Esophagus muscularis mucosa (tissue), 4 donors: ENCODE data around the gene TMEM60. TPM values are rescaled to one million over a fixed set of nuclear protein-coding genes. Genes with fewer than 3 reads are reported as not detected.
"Not testable (repeated sequence)": the region's sequence is repeated elsewhere in the genome, so short reads cannot be mapped to it uniquely, and the experiment has no call there.

Source experiments
- DNase-seq: peaks from one replicate; pipeline ENCODE4 v3.0.0-alpha.2; 2017; ENCODE audit errors: extremely low spot score
- H3K27ac ChIP-seq, 4 donors: fragments of 200-600 bp; sonication (generic); replicated peaks in 1 of 4; 1 replicate in 3 of 4; 2 replicates in 1 of 4; pipeline ENCODE4 v1.5.1; 2016 to 2019; ENCODE audit warnings: mild to moderate bottlenecking in 1 of 4
- H3K27me3 ChIP-seq, 4 donors: fragments of 200-600 bp; sonication (generic); one replicate each; pipeline versions ENCODE4 v1.5.1 to v1.6.0; 2016 to 2019
- H3K36me3 ChIP-seq, 4 donors: fragments of 200-600 bp; sonication (generic); one replicate each; pipeline ENCODE4 v1.5.1; 2016 to 2019
- H3K4me1 ChIP-seq, 4 donors: fragments of 200-600 bp; sonication (generic); one replicate each; pipeline ENCODE4 v1.5.1; 2016 to 2019
- H3K4me3 ChIP-seq, 4 donors: fragments of 200-600 bp; sonication (generic); 1 replicate in 2 of 4; 2 replicates in 2 of 4; pipeline ENCODE4 v1.5.1; 2016 to 2019; ENCODE audit warnings: mild to moderate bottlenecking in 4 of 4, moderate library complexity in 1 of 4
- H3K9me3 ChIP-seq, 4 donors: fragments of 200-600 bp; sonication (generic); 1 replicate in 3 of 4; 2 replicates in 1 of 4; pipeline ENCODE4 v1.5.1; 2016 to 2019
- EP300 ChIP-seq: sonication (generic); formaldehyde crosslinking; IDR thresholded peaks from one replicate; pipeline ENCODE4 v1.6.1; 2017; ENCODE audit warnings: antibody characterized with exemption
- POLR2A ChIP-seq: fragments of 450-650 bp; IDR thresholded peaks from one replicate; pipeline ENCODE4 v1.6.1; 2017; ENCODE audit warnings: antibody characterized with exemption, moderate library complexity, mild to moderate bottlenecking, low read depth
- POLR2AphosphoS5 ChIP-seq, 2 donors: sonication (generic); formaldehyde crosslinking; IDR thresholded peaks; one replicate each; pipeline ENCODE4 v1.6.1; 2017; ENCODE audit warnings: antibody characterized with exemption in 2 of 2
- WGBS: methylation state at CpG from one replicate; pipeline ENCODE4 v1.1.5; 2018; 5-methylcytosine and 5-hydroxymethylcytosine counted together
- intact Hi-C: fragments of 100-400 bp; cut with DNase I; formaldehyde crosslinking; loops from one replicate; pipeline ENCODE4 v1.15.1; 2023
- total RNA-seq, 4 donors: library from RNA; depleted of rRNA; stranded (reverse); fragments of >200 nt; gene quantifications; one replicate each; pipeline versions ENCODE4 v1.1.0 to v1.2.1, GENCODE V29; 2016
- TF ChIP-seq, protein P1 (sequence below), 3 experiments: fragments of 200-600 bp in 2 of 3; fragments of 450-650 bp in 1 of 3; sonication (generic) in 2 of 3; IDR thresholded peaks; one replicate each; pipeline ENCODE4 v1.5.1; 2017 to 2019; ENCODE audit warnings: antibody characterized with exemption in 3 of 3, mild to moderate bottlenecking in 2 of 3, moderate library complexity in 1 of 3

The TMEM60 gene
- total RNA-seq, 4 donors from 2014 or later, result 9.6 to 15.9 (median 12.7) TPM

DNA sequence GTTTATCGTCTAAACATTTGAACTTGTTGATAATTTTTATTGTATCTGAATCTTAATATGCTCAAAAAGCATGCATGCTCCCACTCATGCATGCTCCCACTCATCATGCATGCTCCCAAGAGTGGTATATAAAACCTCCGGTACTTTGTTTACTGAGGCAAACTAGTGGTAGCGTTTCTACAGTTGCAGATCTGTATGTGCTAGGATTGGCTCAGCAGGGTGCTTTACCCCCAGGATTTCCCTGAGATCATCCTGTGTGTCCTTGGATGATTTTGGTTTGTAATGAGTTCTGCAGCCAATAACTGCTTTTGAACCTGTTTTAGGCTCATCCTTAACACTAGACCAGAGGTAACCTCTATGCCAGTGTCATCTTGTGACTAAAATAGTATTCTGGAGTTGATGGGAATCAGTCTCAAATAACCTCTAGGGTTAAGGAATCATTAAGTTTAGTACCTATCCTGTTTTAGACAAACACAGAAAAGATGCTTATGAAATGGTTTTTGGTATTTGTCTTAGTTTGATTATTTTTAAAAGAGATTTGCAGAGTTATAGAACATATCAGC, 40.8 kb upstream of the TMEM60 start:
- H3K9me3 ChIP-seq, result no peaks in the 10 kb centered on the region
- TF ChIP-seq, protein P1, sequence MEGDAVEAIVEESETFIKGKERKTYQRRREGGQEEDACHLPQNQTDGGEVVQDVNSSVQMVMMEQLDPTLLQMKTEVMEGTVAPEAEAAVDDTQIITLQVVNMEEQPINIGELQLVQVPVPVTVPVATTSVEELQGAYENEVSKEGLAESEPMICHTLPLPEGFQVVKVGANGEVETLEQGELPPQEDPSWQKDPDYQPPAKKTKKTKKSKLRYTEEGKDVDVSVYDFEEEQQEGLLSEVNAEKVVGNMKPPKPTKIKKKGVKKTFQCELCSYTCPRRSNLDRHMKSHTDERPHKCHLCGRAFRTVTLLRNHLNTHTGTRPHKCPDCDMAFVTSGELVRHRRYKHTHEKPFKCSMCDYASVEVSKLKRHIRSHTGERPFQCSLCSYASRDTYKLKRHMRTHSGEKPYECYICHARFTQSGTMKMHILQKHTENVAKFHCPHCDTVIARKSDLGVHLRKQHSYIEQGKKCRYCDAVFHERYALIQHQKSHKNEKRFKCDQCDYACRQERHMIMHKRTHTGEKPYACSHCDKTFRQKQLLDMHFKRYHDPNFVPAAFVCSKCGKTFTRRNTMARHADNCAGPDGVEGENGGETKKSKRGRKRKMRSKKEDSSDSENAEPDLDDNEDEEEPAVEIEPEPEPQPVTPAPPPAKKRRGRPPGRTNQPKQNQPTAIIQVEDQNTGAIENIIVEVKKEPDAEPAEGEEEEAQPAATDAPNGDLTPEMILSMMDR (IDR thresholded peaks at IDR 0.05), result no peak
- no peak for TF ChIP-seq EP300
- no peak for TF ChIP-seq POLR2AphosphoS5 (IDR thresholded peaks at IDR 0.05)
- no peak for TF ChIP-seq POLR2A
- intact Hi-C loops, result no loop called here
- no peaks in the 10 kb centered on the region for H3K36me3 ChIP-seq
- 80% methylated on average over 3 of the region's 3 CpGs for WGBS
- no peak overlapping the region for H3K4me3 ChIP-seq
- H3K27ac ChIP-seq, result no peak overlapping the region
- no peak for DNase-seq
- peaks cover 0 to 16% (median 4%) of the 10 kb centered on the region in 4 donors for H3K4me1 ChIP-seq
- H3K27me3 ChIP-seq, result no peaks in the 10 kb centered on the region

DNA sequence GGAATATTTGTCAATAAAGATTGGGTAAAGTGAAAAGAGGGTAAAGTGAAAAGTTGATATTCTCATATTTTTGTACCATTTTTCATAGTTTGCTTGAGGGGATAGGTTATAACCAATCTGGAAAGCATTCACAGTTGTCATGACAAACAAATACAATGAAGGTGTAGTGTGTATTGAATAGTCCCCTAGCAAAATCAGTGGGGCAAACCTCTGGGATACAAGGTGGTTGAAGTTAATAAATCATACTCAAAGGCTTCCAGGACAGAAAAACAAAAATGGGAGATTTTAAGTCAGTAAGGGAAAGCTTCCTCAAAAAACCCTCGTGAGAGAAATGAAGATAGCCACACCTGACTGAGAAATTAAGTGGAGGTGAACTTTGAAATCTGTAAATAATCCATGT, 39.7 kb upstream of the TMEM60 start:
- TF ChIP-seq POLR2AphosphoS5 (IDR thresholded peaks at IDR 0.05) (no peak), POLR2A (no peak), EP300 (no peak)
- TF ChIP-seq, protein P1 (IDR thresholded peaks at IDR 0.05), result no peak
- H3K9me3 ChIP-seq, result no peaks in the 10 kb centered on the region
- no peaks in the 10 kb centered on the region for H3K36me3 ChIP-seq
- no peak for DNase-seq
- 78% methylated on average over 1 of the region's 1 CpG for WGBS
- H3K27me3 ChIP-seq, result no peaks in the 10 kb centered on the region
- H3K27ac ChIP-seq, result no peak overlapping the region
- intact Hi-C loops, result no loop called here
- H3K4me1 ChIP-seq, result peaks cover 0 to 18% (median 4%) of the 10 kb centered on the region in 4 donors
- H3K4me3 ChIP-seq, result no peak overlapping the region

DNA sequence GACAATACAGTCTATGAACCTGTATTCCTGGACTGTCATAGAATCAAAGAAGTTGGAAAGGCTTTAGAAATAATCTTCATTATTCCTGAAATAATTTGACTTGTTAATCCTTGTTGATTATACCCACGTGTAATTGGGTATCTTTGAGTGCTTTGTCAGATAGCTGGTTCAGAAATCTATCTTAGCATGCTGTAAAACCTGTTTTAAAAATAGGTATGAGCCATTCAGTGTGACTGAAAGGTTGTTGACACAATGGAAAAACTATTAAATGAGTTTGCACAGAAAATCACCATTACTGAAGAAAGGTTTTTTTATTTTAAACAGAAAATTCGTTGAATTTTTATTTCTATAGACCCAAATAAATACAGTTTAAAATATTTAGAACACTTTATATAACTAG, 39.0 kb upstream of the TMEM60 start:
- Histone ChIP-seq H3K9me3 (no peaks in the 10 kb centered on the region), H3K4me3 (no peak overlapping the region), H3K36me3 (no peaks in the 10 kb centered on the region), H3K27ac (no peak overlapping the region), H3K27me3 (no peaks in the 10 kb centered on the region), H3K4me1 (peaks cover 0 to 18% (median 4%) of the 10 kb centered on the region in 4 donors)
- no peak for TF ChIP-seq POLR2AphosphoS5 (IDR thresholded peaks at IDR 0.05)
- no peak for TF ChIP-seq POLR2A
- TF ChIP-seq EP300, result no peak
- TF ChIP-seq, protein P1 (IDR thresholded peaks at IDR 0.05), result no peak
- 54% methylated on average over 2 of the region's 2 CpGs for WGBS
- intact Hi-C loops, result no loop called here
- DNase-seq, result no peak

DNA sequence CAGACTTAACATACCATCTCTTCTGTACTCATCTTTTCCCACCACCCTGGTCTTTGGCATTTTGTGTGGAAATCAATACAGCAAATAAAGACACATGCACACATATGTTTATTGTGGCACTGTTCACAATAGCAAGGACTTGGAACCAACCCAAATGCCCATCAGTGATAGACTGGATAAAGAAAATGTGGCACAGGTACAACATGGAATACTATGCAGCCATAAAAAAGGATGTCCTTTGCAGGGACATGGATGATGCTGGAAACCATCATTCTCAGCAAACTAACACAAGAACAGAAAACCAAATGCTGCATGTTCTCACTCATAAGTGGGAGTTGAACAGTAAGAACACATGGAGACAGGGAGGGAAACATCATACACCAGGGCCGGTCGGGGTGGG, 38.2 kb upstream of the TMEM60 start:
- H3K4me3 ChIP-seq, intact Hi-C loops: not testable (repeated sequence)

DNA sequence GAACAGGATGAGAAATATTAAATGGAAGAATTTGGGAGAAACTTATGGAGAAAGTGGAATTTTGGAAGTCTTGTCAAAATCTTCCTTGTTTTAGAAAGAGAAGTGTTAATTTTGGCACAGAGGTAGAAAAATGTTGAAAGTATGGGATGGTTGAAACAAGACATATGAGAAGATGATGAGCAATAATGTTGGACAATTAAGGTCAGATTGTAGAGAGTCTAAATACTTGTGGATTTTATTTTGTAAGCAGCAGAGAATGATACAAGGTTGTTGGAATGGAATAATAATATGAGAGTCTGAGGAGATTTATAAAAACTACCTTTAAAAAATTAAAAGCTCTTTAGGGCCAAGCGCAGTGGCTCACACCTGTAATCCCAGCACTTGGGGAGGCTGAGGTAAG, 34.9 kb upstream of the TMEM60 start:
- Histone ChIP-seq H3K9me3 (no peaks in the 10 kb centered on the region), H3K27ac (no peak overlapping the region), H3K36me3 (no peaks in the 10 kb centered on the region), H3K4me3 (no peak overlapping the region), H3K27me3 (no peaks in the 10 kb centered on the region), H3K4me1 (peaks cover 0 to 8% (median 0%) of the 10 kb centered on the region in 4 donors)
- intact Hi-C loops, result no loop called here
- TF ChIP-seq POLR2A (no peak), EP300 (no peak), POLR2AphosphoS5 (IDR thresholded peaks at IDR 0.05) (no peak)
- TF ChIP-seq, protein P1 (IDR thresholded peaks at IDR 0.05), result no peak
- DNase-seq, result no peak
- WGBS, result 100% methylated on average over 1 of the region's 1 CpG

More for the DNA sequence above, 38.2 kb upstream of the TMEM60 start:
- not testable (repeated sequence) for H3K27ac ChIP-seq, H3K9me3 ChIP-seq, H3K27me3 ChIP-seq, DNase-seq, H3K36me3 ChIP-seq
- 96% methylated on average over 2 of the region's 2 CpGs for WGBS
- H3K4me1 ChIP-seq, result peaks cover 0 to 18% (median 4%) of the 10 kb centered on the region in 4 donors
